ENCODE results near the gene RABL6.
"Not testable (repeated sequence)": the region's sequence is repeated elsewhere in the genome, so short reads cannot be mapped to it uniquely, and the experiment has no call there.

RABL6 gene

GRCh38 chr9:136843159-136843800 is 35.5 kb downstream of the RABL6 start:
- H3K36me3 ChIP-seq (ENCODE audit: control insufficient read depth, insufficient read depth, low read length); H3K9me3 ChIP-seq (ENCODE audit: control insufficient read depth, low read length); H3K27ac ChIP-seq (ENCODE audit: insufficient read depth, low read length, poor library complexity, severe bottlenecking); DNase-seq; H3K4me3 ChIP-seq (ENCODE audit: insufficient read depth, low read depth, low read length, poor library complexity, severe bottlenecking): not testable (repeated sequence)
- peaks cover 37% of the 10 kb centered on the region for H3K4me1 ChIP-seq (ENCODE audit: control insufficient read depth, insufficient read depth, low read length, poor library complexity, severe bottlenecking)
- H3K27me3 ChIP-seq (replicated peaks; ENCODE audit: control insufficient read depth, insufficient read depth, low read length, poor library complexity, severe bottlenecking): peaks cover 32% of the 10 kb centered on the region

- not testable (repeated sequence) for H3K27ac ChIP-seq (ENCODE audit: insufficient read depth, low read length, poor library complexity, severe bottlenecking); H3K9me3 ChIP-seq (ENCODE audit: control insufficient read depth, low read length); H3K4me3 ChIP-seq (ENCODE audit: insufficient read depth, low read depth, low read length, poor library complexity, severe bottlenecking); H3K36me3 ChIP-seq (ENCODE audit: control insufficient read depth, insufficient read depth, low read length)
- Histone ChIP-seq H3K4me1 (ENCODE audit: control insufficient read depth, insufficient read depth, low read length, poor library complexity, severe bottlenecking) (peaks cover 41% of the 10 kb centered on the region), H3K27me3 (replicated peaks; ENCODE audit: control insufficient read depth, insufficient read depth, low read length, poor library complexity, severe bottlenecking) (peaks cover 32% of the 10 kb centered on the region)
- DNase-seq: peak; percentile 30 to 38 (median 37)
These were observed 36.3 kb downstream of the RABL6 start for GRCh38 chr9:136843801-136844740.

GRCh38 chr9:136844761-136845464 is 37.2 kb downstream of the RABL6 start:
- Histone ChIP-seq H3K4me3 (ENCODE audit: insufficient read depth, low read depth, low read length, poor library complexity, severe bottlenecking) (no peak overlapping the region), H3K27me3 (replicated peaks; ENCODE audit: control insufficient read depth, insufficient read depth, low read length, poor library complexity, severe bottlenecking) (peaks cover 32% of the 10 kb centered on the region), H3K27ac (ENCODE audit: insufficient read depth, low read length, poor library complexity, severe bottlenecking) (no peak overlapping the region), H3K9me3 (ENCODE audit: control insufficient read depth, low read length) (no peaks in the 10 kb centered on the region), H3K4me1 (ENCODE audit: control insufficient read depth, insufficient read depth, low read length, poor library complexity, severe bottlenecking) (peaks cover 45% of the 10 kb centered on the region), H3K36me3 (ENCODE audit: control insufficient read depth, insufficient read depth, low read length) (no peaks in the 10 kb centered on the region)
- DNase-seq: no peak

GRCh38 chr9:136845465-136846260 is 37.9 kb downstream of the RABL6 start:
- Histone ChIP-seq H3K27me3 (replicated peaks; ENCODE audit: control insufficient read depth, insufficient read depth, low read length, poor library complexity, severe bottlenecking) (peaks cover 32% of the 10 kb centered on the region), H3K4me1 (ENCODE audit: control insufficient read depth, insufficient read depth, low read length, poor library complexity, severe bottlenecking) (peaks cover 49% of the 10 kb centered on the region), H3K36me3 (ENCODE audit: control insufficient read depth, insufficient read depth, low read length) (no peaks in the 10 kb centered on the region), H3K4me3 (ENCODE audit: insufficient read depth, low read depth, low read length, poor library complexity, severe bottlenecking) (no peak overlapping the region), H3K9me3 (ENCODE audit: control insufficient read depth, low read length) (no peaks in the 10 kb centered on the region), H3K27ac (ENCODE audit: insufficient read depth, low read length, poor library complexity, severe bottlenecking) (no peak overlapping the region)
- DNase-seq: no peak

GRCh38 chr9:136846376-136847087 is 38.8 kb downstream of the RABL6 start:
- H3K4me3 ChIP-seq (ENCODE audit: insufficient read depth, low read depth, low read length, poor library complexity, severe bottlenecking): no peak overlapping the region
- no peak for DNase-seq
- H3K27me3 ChIP-seq (replicated peaks; ENCODE audit: control insufficient read depth, insufficient read depth, low read length, poor library complexity, severe bottlenecking): peaks cover 32% of the 10 kb centered on the region
- no peaks in the 10 kb centered on the region for H3K36me3 ChIP-seq (ENCODE audit: control insufficient read depth, insufficient read depth, low read length)
- no peak overlapping the region for H3K27ac ChIP-seq (ENCODE audit: insufficient read depth, low read length, poor library complexity, severe bottlenecking)
- peaks cover 49% of the 10 kb centered on the region for H3K4me1 ChIP-seq (ENCODE audit: control insufficient read depth, insufficient read depth, low read length, poor library complexity, severe bottlenecking)
- H3K9me3 ChIP-seq (ENCODE audit: control insufficient read depth, low read length): no peaks in the 10 kb centered on the region

- H3K27me3 ChIP-seq (replicated peaks; ENCODE audit: control insufficient read depth, insufficient read depth, low read length, poor library complexity, severe bottlenecking): peaks cover 32% of the 10 kb centered on the region
- H3K4me3 ChIP-seq (ENCODE audit: insufficient read depth, low read depth, low read length, poor library complexity, severe bottlenecking): peak overlapping the region; percentile 71
- DNase-seq: no peak
- H3K27ac ChIP-seq (ENCODE audit: insufficient read depth, low read length, poor library complexity, severe bottlenecking): no peak overlapping the region
- H3K4me1 ChIP-seq (ENCODE audit: control insufficient read depth, insufficient read depth, low read length, poor library complexity, severe bottlenecking): peaks cover 45% of the 10 kb centered on the region
- H3K36me3 ChIP-seq (ENCODE audit: control insufficient read depth, insufficient read depth, low read length): no peaks in the 10 kb centered on the region
- H3K9me3 ChIP-seq (ENCODE audit: control insufficient read depth, low read length): no peaks in the 10 kb centered on the region
These were observed 39.5 kb downstream of the RABL6 start for GRCh38 chr9:136847088-136847825.

- Histone ChIP-seq H3K27me3 (replicated peaks; ENCODE audit: control insufficient read depth, insufficient read depth, low read length, poor library complexity, severe bottlenecking) (peaks cover 32% of the 10 kb centered on the region), H3K27ac (ENCODE audit: insufficient read depth, low read length, poor library complexity, severe bottlenecking) (no peak overlapping the region), H3K4me1 (ENCODE audit: control insufficient read depth, insufficient read depth, low read length, poor library complexity, severe bottlenecking) (peaks cover 45% of the 10 kb centered on the region), H3K9me3 (ENCODE audit: control insufficient read depth, low read length) (no peaks in the 10 kb centered on the region), H3K4me3 (ENCODE audit: insufficient read depth, low read depth, low read length, poor library complexity, severe bottlenecking) (peak overlapping the region; percentile 71), H3K36me3 (ENCODE audit: control insufficient read depth, insufficient read depth, low read length) (no peaks in the 10 kb centered on the region)
- peak; percentile 49 to 58 (median 57) for DNase-seq
These were observed 40.2 kb downstream of the RABL6 start for GRCh38 chr9:136847826-136848392.

- Histone ChIP-seq H3K4me1 (ENCODE audit: control insufficient read depth, insufficient read depth, low read length, poor library complexity, severe bottlenecking) (peaks cover 42% of the 10 kb centered on the region), H3K27me3 (replicated peaks; ENCODE audit: control insufficient read depth, insufficient read depth, low read length, poor library complexity, severe bottlenecking) (peaks cover 32% of the 10 kb centered on the region), H3K27ac (ENCODE audit: insufficient read depth, low read length, poor library complexity, severe bottlenecking) (peak overlapping the region; percentile 56), H3K36me3 (ENCODE audit: control insufficient read depth, insufficient read depth, low read length) (no peaks in the 10 kb centered on the region), H3K9me3 (ENCODE audit: control insufficient read depth, low read length) (no peaks in the 10 kb centered on the region), H3K4me3 (ENCODE audit: insufficient read depth, low read depth, low read length, poor library complexity, severe bottlenecking) (peak overlapping the region; percentile 71)
- no peak for DNase-seq
These were observed 40.8 kb downstream of the RABL6 start for GRCh38 chr9:136848393-136849037.
